Measurements from ENCODE around the gene NPBWR2.

The NPBWR2 gene, protein sequence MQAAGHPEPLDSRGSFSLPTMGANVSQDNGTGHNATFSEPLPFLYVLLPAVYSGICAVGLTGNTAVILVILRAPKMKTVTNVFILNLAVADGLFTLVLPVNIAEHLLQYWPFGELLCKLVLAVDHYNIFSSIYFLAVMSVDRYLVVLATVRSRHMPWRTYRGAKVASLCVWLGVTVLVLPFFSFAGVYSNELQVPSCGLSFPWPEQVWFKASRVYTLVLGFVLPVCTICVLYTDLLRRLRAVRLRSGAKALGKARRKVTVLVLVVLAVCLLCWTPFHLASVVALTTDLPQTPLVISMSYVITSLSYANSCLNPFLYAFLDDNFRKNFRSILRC

DNA sequence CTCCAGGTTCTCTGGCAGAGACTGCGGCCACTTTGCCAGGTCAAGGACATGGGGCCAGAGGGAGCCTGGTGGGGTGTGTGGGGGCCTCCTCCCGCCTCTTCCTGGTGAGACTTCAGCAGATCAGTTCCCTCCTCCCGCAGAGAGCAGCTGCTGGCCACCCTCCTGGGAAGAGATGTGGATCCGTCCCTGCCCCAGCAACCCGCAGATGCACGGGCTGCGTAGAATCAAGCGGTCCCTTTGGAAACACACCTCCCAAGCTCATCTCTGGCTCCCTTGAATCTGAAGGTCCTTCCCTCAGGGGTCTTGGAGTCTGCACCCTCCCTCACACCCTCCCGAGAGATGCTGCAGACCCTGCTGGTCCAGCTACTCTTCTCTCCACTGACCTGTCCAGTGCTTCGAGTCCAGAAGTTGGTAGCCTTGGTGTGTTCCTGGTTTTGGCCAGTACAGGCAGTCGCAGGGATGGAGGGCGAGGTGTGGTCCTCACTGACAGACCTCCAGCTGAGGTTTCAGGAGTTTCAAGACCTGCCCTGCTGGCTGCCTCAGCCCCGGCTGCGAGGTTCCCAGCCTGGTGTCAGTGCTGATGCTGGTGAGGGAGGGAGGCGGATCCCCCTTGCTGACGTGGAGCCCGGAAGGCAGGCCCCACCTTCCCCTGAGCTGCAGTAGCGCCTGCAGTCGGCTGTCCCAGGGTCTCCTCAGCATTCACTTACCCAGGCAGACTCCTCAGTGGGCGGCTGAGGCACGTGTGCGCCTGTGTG, at the start of gene NPBWR2:
Gene NPBWR2 (minus strand): TSS at position 585 of the 755 bp plus-strand sequence. CDS start 734 bp downstream, outside the sequence.
- DNase-seq (ENCODE audit: low read depth): no peak

DNA sequence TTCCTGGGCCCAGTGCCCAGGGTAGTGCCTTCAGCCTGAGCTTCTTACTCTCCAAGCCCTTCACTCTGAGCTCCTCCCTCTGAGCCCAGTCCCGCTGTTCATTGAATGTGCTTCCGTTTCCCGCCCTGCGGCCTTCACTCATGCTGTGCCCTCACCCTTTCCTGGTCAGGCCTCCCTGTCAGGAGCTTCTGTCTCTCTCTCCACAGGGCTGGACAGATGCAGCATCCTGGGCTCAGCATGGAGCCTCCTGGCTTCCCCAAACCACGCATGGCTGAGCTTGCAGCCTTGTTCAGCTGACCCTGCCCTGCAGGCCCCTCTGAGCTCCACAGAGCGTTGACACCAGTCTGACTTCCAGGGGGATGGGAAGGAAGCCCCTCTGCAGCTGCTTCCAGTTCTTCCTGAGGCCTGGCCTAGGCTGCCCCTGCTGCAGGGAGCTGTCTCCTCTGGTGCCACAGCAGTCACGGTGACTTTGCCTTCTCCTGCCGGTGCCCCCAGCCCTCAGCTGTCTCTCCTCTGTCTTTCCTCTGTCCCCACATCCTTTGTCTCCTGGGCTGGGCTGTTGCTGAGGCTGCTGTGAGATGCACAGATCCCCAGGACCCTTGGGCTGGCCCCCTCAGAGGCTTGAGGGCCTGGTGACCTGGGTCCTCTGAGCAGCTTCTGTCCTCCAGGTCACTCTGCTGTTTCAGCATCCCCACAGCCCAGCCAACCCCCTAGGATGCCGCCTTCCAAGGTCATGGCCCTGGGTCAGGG, 48.9 kb upstream of the NPBWR2 start:
- no peak for DNase-seq (ENCODE audit: low read depth)

DNA sequence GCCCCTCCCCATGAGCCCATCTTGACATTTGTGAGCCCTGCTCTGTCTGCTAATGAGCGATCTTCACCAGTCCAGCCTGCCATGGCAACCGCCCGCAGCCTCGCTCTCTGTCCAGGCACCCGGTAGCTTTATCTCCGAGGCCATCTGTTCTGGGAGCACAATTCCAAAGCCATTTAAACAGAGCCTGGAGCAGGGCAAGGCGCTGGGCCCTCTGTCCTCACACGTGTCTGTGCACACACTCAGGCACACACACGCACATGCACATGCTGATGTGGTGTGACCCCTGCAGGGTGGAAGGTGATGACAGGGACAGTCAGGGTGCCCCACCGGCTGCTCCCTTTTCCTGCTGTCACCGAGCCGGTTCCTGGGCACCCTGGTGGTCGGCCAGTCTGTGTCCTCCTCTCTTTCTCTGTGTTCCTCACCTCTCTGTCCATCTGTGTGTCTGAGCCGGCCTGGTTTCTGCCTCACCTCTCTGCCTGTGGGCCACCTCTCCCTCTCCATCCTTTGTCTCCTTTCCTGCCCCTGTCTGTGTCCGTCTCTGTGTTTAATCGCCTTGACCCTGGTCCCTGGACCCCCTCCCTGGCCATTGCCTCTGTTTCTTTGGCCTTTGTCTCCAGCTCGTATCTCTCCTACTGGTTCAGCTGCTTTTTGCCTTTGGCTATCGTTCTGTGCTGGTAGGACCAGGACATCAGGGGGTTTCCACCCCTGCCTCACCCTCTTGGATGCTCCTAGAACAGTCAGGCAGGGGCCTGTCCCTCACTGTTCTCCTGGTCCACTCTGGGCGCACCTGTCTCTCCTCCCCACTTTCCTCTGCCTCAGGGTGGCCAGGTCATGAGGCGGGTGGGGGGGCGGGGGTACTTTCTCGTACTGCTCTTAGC, 48.1 kb upstream of the NPBWR2 start:
- no peak for DNase-seq (ENCODE audit: low read depth)

DNA sequence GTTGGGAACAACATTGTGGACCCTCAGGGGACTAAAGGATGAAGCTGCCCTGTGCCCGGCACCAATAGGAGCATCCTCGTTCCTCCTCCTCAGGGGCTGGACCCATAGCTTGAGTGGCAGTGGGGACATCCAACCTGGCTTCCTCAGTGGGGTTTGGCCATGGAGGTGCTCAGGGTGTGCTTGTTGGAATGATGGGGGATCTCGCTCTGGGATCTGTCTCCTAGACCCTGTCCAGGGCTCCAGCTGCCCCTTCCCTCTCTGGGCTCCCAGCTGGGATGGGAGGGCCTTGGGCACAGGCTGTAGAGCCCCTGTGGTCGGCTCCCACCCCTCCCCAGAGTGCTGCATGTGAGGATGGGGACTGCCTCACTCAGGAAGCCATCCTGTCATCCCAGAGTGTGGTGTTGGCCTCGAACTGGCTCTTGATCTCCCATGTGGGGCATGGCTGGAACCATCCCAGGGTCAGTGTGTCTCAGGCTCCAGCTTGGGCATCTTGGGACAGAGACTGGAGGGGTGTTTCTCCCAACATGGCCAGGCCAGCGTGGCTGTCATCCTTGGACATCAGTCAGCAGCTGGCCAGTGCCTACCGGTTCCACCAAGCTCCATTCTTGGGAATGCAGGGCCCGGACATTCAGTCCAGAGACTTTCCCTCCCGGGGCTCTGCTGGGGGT, 47.4 kb upstream of the NPBWR2 start:
- DNase-seq (ENCODE audit: low read depth): no peak

DNA sequence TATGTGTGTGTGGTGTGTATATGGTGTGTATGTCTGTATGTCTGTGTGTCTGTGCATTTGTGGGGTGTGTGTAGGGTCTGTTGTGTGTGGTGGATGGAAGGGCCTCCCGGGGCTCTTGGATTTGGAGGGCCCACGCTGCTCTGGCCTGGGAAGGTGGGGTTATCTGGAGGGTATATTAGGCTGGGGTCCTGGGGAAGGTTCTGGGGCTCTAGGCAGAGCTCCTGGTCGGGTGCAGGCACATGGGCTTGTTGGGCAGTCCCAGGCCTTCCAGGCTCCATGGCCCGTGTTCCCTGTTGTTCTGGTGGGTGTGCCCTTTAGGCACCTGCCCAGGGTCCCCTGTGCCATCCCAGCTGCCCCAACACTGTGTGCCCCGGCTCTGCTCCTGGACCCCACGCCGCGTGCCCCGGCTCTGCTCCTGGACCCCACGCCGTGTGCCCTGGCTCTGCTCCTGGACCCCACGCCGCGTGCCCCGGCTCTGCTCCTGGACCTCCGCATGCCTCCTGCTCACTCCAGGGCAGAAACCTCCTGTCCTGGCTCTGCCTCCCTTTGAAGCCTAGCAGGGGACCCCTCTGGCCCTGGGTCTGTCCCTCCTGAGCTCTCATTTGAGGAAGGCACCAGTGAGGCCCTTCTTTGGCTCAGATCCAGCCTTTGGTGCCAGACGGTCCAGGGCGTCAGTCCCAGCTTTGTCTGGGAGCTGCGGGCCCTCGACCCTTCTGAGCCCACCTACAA, 46.7 kb upstream of the NPBWR2 start:
- DNase-seq (ENCODE audit: low read depth): no peak

DNA sequence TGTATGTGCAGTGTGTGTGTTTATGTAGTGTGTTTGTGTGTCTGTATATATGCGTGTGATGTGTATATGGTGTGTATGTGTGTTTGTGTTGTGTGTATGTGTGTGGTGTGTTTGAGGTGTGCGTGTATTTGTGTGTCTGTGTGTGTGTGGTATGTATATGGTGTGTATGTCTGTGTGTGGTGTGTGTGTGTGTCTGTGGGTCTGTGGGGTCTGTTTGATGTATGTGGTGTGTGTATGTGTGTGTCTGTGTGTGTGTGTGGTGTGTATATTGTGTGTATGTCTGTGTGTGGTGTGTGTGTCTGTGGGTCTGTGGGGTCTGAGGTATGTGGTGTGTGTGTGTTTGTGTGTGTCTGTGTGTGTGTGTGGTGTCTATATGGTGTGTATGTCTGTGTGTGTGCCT, 46.0 kb upstream of the NPBWR2 start:
- DNase-seq (ENCODE audit: low read depth): no peak

DNA sequence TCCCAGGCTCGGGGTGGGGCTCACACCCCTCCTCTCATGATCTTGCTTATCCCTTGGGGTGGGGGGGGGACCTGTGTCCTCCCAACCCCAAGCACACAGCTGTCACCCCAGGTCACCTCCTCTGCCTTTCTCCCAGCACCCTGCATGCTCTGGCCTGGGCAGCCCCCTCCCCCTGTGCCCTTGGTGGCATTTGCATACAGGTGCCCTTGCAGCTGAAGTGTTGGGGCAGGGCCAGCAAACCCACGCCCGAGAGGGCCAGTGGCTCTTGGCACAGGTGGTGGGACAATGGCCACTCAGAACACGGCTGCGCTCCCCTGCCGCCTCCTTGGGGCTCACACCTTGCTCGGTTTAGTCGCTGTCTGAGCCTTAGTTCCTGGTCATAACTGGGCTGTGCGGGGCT, 45.5 kb upstream of the NPBWR2 start:
- no peak for DNase-seq (ENCODE audit: low read depth)

DNA sequence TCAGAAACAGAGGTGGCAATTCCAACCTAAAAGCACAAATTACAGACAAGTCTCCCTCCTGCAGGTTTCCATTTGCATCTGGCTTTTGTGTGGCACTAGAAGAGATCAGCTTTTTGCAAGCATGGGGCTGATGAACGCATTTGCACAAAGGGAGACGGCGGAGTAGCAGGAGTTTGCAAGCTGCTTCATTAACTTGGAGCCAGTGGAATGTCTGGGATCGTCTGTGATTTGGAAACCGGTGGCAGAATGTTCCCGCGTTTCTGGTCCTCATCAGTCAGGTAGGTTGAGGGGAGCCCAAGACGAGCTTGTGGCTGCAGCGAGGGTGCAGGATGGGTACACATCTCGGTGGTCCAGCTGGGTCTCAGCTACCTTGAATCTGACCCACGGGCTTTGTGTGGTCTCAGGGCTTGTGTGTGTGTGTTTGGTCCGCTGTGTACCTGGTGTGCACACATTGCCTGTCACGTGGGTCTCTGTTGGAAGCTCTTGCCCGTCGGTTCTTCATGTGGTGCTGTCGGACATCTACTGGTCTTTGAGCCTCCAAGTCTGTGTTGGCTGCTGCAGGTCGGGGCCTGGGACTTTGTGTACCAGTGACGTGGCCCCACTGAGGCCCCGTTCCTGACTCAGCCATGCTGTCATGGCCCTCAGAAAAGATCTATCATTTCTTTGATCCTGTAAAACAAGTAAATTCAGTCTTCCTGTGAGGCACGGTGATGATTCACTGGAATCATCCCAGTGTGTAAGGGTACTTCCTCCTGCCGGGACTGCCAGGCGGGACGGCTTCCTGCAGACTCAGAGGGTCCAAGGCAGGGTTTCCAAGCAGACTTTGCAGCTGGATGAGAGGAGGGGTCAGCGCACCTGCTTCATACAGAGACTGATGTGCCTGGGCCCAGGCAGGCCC, 44.5 kb upstream of the NPBWR2 start:
- DNase-seq (ENCODE audit: low read depth): no peak

DNA sequence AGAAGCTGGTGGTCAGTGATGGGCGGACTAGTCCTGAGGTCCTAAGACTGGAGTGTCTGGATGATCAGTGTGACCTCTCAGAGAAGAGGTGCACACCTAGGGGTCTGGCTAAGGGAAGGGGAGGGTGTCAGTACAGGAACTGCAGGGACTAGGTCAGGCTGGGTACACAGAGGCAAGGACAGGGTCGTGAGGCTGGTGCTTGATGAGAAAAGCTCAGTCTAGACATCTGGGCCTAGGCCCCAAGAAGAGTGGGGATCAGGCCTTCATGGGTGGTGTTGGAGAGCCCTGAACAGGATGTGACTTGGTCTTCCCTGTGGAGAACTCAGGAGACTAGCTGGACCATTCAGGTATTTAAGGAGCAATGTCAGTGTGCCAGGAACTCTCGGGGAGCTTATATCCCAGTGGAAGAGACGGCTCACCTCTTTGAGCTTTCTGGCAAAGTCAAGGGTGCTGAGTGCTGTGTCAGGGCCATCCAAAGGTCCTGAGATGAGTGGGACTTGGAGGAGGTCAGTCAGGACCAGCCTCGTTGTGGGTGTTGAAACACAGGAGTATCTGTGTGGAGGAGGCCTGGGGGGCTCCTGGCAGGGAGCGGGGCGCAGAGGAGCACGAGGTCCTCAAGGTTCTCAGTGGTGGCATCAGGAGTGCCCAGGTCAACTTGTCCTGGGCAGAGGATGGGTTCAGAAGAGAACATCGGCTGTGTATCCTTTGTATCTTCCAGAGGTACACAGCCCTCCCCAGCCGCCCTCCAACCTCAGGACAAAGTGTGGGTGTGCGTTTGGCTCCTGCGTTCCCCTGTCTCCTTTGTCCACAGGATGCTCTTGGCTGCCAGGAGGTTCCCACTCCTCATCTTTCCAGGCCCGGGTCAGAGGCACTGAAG, 43.6 kb upstream of the NPBWR2 start:
- no peak for DNase-seq (ENCODE audit: low read depth)

DNA sequence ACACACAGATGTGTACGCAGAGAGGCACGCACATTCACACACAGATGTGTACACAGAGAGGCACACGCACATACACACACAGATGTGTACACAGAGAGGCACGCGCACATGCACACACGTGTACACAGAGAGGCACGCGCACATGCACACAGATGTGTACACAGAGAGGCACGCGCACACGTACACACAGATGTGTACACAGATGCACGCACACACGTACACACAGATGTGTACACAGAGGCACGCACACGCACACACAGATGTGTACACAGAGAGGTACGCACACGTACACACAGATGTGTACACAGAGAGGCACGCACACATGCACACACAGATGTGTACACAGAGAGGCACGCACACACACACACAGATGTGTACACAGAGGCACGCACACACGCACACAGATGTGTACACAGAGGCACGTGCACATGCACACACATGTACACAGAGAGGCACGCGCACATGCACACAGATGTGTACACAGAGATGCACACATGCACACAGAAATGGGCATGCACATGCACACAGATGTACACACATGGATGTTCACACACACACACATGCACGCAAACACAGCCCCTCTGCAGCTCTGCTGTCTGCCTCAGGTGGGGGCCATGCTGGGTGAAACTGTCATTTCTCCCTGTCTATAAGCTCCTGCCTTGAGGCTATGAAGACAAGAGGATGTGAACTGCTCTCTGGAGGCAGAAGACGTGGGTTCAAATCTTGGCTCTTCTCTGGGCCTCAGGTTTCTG, 42.6 kb upstream of the NPBWR2 start:
- DNase-seq (ENCODE audit: low read depth): no peak

DNA sequence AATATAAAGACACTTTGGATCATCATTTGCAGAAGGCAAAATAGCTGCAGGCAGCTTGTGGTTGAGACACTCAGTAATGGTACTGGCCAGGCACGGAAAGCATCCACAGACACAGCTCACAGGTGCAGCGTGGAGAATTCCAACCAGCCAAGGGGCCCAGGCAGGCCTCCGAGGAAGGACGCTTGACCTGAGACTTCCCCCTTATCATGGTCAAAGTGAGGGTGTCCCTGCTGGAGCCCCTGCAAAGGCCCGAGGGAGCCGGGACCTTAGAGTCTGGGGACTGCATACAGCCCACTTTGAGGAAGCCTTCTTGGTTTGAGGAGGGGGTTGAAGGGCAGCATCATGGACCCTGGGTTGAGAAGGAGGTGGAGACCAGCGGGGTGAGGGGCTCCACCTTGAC, 41.8 kb upstream of the NPBWR2 start:
- no peak for DNase-seq (ENCODE audit: low read depth)

DNA sequence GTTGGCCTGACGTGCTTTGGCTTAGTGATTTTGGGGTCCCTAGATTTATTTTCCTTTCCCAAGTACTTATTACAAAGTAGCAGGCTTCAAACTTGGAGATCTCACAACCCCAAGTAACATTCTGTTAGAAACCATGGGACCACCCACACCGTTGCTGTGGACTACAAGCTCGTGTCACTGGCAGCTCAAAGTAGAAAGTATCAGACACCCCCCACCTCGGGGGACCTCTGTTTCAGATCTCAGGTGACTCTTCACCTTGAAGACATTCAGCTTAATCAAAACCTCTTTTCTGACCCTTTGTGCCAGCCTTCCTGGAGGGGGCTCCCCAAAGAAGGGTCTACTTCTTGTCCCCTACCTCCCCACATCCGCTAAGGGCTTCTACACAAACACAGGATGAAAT, 41.2 kb upstream of the NPBWR2 start:
- no peak for DNase-seq (ENCODE audit: low read depth)

DNA sequence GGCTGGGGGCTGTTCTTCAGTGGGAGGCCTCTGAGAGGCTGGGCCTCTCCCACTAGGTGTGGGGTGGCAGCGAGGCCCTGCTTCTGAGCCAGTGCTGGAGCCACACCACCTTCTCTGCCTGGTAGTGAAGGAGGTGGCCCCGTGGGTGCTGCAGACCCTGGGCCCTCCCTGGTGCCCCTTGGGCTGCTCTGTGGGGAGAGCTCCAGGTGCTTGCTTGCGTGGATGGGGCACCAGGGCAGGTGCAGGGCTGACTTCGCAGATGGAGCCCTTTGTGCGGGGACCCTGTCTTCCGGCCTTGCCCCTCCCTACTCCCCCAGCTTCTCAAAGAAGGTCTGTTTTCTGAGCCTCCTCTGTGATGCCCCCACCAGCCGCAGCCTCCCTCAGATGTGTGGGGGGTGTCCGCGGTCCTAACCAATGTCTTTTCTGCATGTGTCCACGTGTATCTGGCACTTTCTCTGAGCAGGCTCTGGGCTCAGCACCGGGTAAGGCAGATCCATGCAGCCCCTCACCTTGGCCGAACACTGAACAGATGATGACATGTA, 39.6 kb upstream of the NPBWR2 start:
- DNase-seq (ENCODE audit: low read depth): no peak

DNA sequence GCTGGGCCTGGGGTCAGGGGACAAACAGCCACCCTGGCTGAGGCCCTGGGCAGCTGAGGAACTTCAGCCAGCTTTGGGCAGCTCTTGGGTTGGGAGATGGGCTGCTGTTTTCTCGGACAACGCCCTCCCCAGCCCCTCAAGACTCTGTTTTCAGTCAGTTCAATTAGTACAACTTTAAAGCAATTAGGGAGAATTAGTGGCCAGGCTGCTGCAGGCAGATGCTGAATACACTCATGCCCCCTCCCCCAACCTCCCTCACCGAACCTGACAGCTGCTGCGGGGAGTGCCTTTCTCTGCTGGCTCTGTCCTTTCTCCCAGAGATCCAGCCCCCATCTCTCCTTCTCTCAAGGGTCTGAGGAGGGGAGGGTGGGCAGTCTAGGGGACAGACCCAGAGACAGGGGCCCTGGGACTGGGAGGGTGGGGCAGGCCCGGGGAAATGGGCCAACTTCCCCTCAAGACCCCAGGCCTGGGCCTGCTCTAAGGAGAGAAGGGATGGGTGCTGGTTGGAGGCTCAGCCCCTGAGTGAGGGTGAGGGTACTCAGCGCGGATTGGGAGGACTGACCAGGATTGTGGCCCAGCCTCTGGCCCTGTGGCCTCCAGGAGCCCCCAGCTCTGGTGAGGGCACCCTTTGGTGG, 39.1 kb upstream of the NPBWR2 start:
- no peak for DNase-seq (ENCODE audit: low read depth)

DNA sequence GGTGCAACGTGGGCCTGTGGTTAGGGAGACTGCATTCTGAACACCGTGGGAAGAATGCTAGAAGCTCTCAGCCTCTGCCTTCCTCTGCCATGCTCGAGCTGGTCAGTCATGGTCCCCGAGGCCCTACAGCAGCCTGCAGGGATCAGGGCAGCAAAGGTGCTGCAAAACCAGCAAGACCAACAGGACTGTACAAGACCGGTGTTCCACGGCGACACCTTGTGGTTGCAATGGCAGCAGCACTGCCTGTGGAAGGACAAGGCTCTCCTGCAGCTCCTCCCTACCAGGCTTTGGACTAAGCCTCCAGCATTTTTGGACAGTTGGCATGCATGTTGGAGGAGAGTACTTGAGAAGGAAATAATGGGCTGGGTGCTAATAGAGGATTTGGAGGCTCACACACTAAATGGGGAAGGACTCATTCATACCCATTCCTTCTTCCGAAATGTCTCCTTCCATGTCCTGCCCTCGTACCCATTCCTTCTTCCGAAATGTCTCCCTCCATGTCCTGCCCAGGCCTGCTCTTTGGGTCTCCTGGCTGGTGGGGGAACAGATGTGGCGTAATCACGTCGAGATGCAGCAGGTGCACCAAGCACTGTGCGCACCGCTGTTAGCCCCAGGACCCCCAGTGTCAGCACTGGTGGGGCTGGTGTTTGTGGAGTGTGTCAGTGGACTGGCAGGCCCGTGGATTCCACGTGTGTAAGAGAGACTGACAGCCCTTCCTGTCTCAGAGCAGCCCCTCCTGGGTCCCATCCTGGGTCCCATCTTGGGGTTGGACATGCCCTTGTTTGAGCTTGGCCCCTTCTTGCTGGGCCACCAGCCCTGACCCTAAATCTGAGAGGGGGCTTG, 38.3 kb upstream of the NPBWR2 start:
- DNase-seq (ENCODE audit: low read depth): no peak
